Adrenal gland (tissue), 12 donors: Measurements from ENCODE around the gene TPT1. TPM values are rescaled to one million over a fixed set of nuclear protein-coding genes. Genes with fewer than 3 reads are reported as not detected.
"Not testable (repeated sequence)": the region's sequence is repeated elsewhere in the genome, so short reads cannot be mapped to it uniquely, and the experiment has no call there.

ENCODE experiments used
- DNase-seq, 7 donors: peaks; one replicate each; pipeline ENCODE4 v3.0.0-alpha.2; 2019 to 2020
- H3K27ac ChIP-seq, 5 donors: fragments of 200-600 bp; sonication (generic) in 4 of 5; 1 replicate in 3 of 5; 2 replicates in 2 of 5; pipeline versions ENCODE4 v1.5.1 to v1.8.0; 2016 to 2020; ENCODE audit warnings: mild to moderate bottlenecking in 1 of 5
- H3K27me3 ChIP-seq: fragments of 200-600 bp; 2 replicates; pipeline ENCODE4 v1.8.0; 2021
- H3K36me3 ChIP-seq, 2 donors: fragments of 200-600 bp; replicated peaks in 1 of 2; 1 replicate in 1 of 2; 2 replicates in 1 of 2; pipeline versions ENCODE4 v1.5.1 to v1.8.0; 2018 to 2022
- H3K4me1 ChIP-seq, 2 donors: fragments of 200-600 bp; replicated peaks in 1 of 2; 1 replicate in 1 of 2; 2 replicates in 1 of 2; pipeline versions ENCODE4 v1.5.1 to v1.8.0; 2018 to 2021
- H3K4me3 ChIP-seq, 4 donors: fragments of 200-600 bp; sonication (generic) in 3 of 4; one replicate each; pipeline ENCODE4 v1.5.1; 2016 to 2018
- H3K9me3 ChIP-seq, 3 donors: fragments of 200-600 bp; sonication (generic) in 1 of 3; replicated peaks in 1 of 3; 1 replicate in 2 of 3; 2 replicates in 1 of 3; pipeline versions ENCODE4 v1.5.1 to v1.8.0; 2016 to 2021
- POLR2A ChIP-seq, 2 donors: fragments of 450-650 bp; IDR thresholded peaks; one replicate each; pipeline ENCODE4 v1.6.1; 2017; ENCODE audit warnings: antibody characterized with exemption in 2 of 2, mild to moderate bottlenecking in 2 of 2, moderate library complexity in 1 of 2
- WGBS, 4 donors: extraction: QIAGEN DNeasy Blood & Tissue Kit in 2 of 4; methylation state at CpG; one replicate each; pipeline versions ENCODE4 v1.1.5 to v1.1.7; 2013 to 2017; 5-methylcytosine and 5-hydroxymethylcytosine counted together
- intact Hi-C, 2 donors: fragments of 100-400 bp; cut with DNase I; formaldehyde crosslinking; loops; one replicate each; pipeline versions ENCODE4 v1.14.1 to v1.15.0; 2022 to 2023
- polyA plus RNA-seq, 3 donors: library from polyadenylated mRNA; stranded (reverse); fragments of 200-250 nt in 2 of 3; fragments of 350-450 nt in 1 of 3; fragmentation: Illumina TruSeq in 1 of 3; extraction: RNeasy Lipid Tissue Mini Kit (QIAGEN cat#74804) in 1 of 3; gene quantifications; one replicate each; pipeline ENCODE4 v1.2.3, GENCODE V29; 2013 to 2014
- total RNA-seq, 9 donors: library from RNA; depleted of rRNA in 4 of 9; stranded (reverse); fragments of >200 nt in 4 of 9; fragments of 120-200 nt in 1 of 9; fragmentation: NEBNext Ultra II Directional in 1 of 9; extraction: Animal tissue kit (Norgen Biotek cat#: 25700) in 1 of 9; gene quantifications; one replicate each; pipeline versions ENCODE4 v1.1.0 to v1.2.4, GENCODE V29; 2013 to 2023
- TF ChIP-seq, protein P1 (sequence below), 6 experiments: fragments of 450-650 bp in 4 of 6; fragments of 200-600 bp in 2 of 6; sonication (generic) in 1 of 6; IDR thresholded peaks; 1 replicate in 5 of 6; 2 replicates in 1 of 6; pipeline versions ENCODE4 v1.5.1 to v1.8.0; 2016 to 2021; ENCODE audit warnings: antibody characterized with exemption in 6 of 6, mild to moderate bottlenecking in 2 of 6, moderate library complexity in 1 of 6
- donor health status: healthy with polysubstance abuse.
- donor health status: Bipolar disorder and iron deficiency.
- donor health status: DM: yes; HTN: yes; CAD: no.
- donor health status: DM: no; HTN: no; CAD: no.
- donor health status: DM: no; HTN: no; CAD: no.
- donor health status: DM: yes; HTN: yes; CAD: no.

TPT1 gene
- total and polyA plus RNA-seq, 12 donors: 1,778 to 8,150 (median 4,385) TPM

DNA sequence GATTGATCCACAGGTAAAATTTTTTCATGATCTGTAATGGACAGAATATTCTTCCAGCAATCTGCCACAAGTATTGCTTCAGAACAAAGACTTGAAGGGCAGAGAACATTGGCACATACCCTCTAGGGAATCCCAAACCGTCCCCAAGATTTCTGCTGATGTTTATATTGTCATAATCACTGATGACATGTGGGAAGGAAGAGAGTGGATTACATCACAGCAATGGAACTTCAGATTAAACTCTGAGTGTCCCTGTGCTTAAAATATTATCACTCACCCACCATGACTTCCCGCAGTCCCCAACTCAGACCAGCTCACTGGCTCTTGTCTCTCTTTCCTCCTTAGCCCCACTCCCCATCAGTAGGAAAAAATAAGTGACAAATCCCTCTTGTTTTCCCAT lies 8.5 kb upstream of the TPT1 start:
- WGBS, 4 donors: 61 to 86% (median 67%) methylated on average over 1 to 2 of the region's 2 CpGs

DNA sequence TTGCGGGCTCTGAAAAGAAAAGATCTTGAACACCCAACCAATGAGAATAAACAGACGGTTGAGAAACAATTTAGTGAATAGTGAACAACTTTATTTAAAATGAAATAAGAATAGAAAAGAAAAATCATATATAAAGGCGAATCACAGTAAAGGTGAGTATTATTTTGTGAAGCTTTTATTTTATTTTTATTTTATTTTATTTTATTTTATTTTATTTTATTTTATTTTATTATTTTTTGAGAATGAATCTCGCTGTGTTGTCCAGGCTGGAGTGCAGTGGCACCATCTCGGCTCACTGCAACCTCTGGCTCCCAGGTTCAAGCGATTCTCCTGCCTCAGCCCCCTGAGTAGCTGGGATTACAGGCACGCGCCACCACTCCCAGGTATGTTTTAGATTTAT lies 3.1 kb upstream of the TPT1 start:
- Histone ChIP-seq H3K36me3 (peaks cover 0 to 35% of the 10 kb centered on the region in 2 donors), H3K4me1 (peaks cover 13 to 15% of the 10 kb centered on the region in 2 donors)
- H3K27me3 ChIP-seq, H3K27ac ChIP-seq, DNase-seq, H3K9me3 ChIP-seq, intact Hi-C loops, H3K4me3 ChIP-seq: not testable (repeated sequence)
- 95 to 98% (median 97%) methylated on average over 8 of the region's 8 CpGs for whole genome bisulfite sequencing, 4 donors

More for the DNA sequence above, 8.5 kb upstream of the TPT1 start:
- Histone ChIP-seq H3K4me3 (no peak overlapping the region), H3K27ac (no peak overlapping the region), H3K4me1 (no peaks in the 10 kb centered on the region), H3K9me3 (no peaks in the 10 kb centered on the region), H3K27me3 (no peaks in the 10 kb centered on the region), H3K36me3 (peaks cover 0 to 48% of the 10 kb centered on the region in 2 donors)
- TF ChIP-seq, protein P1, sequence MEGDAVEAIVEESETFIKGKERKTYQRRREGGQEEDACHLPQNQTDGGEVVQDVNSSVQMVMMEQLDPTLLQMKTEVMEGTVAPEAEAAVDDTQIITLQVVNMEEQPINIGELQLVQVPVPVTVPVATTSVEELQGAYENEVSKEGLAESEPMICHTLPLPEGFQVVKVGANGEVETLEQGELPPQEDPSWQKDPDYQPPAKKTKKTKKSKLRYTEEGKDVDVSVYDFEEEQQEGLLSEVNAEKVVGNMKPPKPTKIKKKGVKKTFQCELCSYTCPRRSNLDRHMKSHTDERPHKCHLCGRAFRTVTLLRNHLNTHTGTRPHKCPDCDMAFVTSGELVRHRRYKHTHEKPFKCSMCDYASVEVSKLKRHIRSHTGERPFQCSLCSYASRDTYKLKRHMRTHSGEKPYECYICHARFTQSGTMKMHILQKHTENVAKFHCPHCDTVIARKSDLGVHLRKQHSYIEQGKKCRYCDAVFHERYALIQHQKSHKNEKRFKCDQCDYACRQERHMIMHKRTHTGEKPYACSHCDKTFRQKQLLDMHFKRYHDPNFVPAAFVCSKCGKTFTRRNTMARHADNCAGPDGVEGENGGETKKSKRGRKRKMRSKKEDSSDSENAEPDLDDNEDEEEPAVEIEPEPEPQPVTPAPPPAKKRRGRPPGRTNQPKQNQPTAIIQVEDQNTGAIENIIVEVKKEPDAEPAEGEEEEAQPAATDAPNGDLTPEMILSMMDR (IDR thresholded peaks at IDR 0.05): no peak
- no peak for TF ChIP-seq POLR2A (IDR thresholded peaks at IDR 0.05)
- intact Hi-C loops: no loop called here
- DNase-seq: no peak

DNA sequence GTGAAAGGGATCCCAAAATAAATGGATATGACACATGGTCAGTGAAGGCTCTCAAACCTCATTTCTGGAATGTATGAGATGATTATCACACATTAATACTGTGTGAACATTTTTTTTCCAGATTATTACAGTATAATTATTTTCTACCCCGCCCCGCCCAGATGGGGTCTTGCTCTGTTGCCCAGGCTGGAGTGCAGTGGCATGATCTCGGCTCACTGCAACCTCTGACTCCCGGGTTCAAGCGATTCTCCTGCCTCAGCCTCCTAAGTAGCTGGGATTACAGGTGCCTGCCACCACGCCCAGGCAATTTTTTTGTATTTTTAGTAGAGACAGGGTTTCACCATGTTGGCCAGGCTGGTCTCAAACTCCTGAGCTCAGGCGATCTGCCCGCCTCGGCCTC lies 2.1 kb upstream of the TPT1 start:
- DNase-seq, H3K27me3 ChIP-seq, H3K4me3 ChIP-seq, H3K27ac ChIP-seq, intact Hi-C loops, H3K9me3 ChIP-seq: not testable (repeated sequence)
- peaks cover 0 to 39% of the 10 kb centered on the region in 2 donors for H3K36me3 ChIP-seq
- WGBS, 4 donors: 94 to 99% (median 97%) methylated on average over 9 of the region's 9 CpGs
- H3K4me1 ChIP-seq: peaks cover 23% of the 10 kb centered on the region in 2 donors

DNA sequence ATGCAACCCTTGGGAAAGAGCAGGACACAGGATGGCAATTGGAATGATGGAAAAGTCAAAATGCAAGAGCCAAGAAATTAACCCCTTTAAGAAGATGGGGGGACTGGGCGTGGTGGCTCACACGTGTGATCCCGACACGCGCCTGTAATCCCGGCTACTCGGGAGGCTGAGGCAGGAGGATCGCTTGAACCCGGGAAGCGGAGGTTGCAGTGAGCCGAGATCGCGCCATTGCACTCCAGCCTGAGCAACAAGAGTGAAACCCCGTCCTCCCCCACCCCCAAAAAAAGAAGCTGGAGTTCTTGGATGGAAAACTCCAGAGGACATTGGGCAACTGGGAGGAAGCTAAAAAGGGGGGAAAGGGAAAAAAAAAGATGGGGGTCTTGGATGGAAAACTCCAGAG lies 1.7 kb upstream of the TPT1 start:
- Histone ChIP-seq H3K36me3 (peaks cover 0 to 43% of the 10 kb centered on the region in 2 donors), H3K27ac (peak overlapping the region in 4 of 5 donors; percentile 90 to 100 (median 98))
- intact Hi-C loops: not testable (repeated sequence)

DNA sequence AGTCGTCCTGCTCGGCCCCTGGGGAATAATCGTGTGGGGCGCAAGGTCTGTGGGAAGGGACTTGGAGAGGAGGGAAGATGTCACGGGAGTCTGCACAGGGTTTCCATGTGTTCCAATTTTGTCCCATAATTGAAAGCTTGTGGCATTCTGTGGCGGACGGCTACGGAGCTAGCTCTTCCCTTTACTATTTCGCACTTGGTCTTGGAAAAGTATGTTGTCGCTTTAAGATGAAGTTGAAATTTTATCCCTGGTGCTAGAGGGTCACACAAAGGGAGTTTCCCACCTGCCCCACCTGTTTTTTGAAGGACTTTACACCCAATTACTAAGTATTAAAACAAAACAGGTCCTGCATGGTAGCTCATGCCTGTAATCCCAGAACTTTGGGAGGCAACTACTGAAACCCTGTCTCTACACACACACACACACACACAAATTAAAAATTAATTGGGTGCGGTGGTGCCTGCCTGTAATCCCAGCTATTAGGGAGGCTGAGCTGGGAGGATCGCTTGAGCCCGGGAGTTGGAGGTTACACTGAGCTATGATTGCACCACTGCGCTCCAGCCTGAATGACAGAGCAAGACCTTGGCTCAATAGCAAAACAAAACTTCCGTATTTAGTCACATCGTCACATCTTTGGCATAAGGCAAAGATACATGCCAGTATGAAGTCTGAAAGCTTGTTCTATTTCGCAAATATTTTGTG lies 967 bp upstream of the TPT1 start:
- peaks cover 0 to 44% of the 10 kb centered on the region in 2 donors for H3K36me3 ChIP-seq
- TF ChIP-seq POLR2A (IDR thresholded peaks at IDR 0.05): peak in 1 of 2 donors; percentile 84
- TF ChIP-seq, protein P1 (IDR thresholded peaks at IDR 0.05): no peak
- 8 to 17% (median 13%) methylated on average over 15 to 17 of the region's 17 CpGs for WGBS, 4 donors
- peak overlapping the region; percentile 90 to 100 (median 97) for H3K27ac ChIP-seq
- intact Hi-C loops: no loop called here
- DNase-seq: peak; percentile 68 to 90 (median 82)
- H3K4me1 ChIP-seq: peaks cover 28 to 34% of the 10 kb centered on the region in 2 donors
- no peaks in the 10 kb centered on the region for H3K9me3 ChIP-seq
- H3K27me3 ChIP-seq: no peaks in the 10 kb centered on the region
- H3K4me3 ChIP-seq: peak overlapping the region; percentile 13 to 92 (median 65)

More for the DNA sequence above, 1.7 kb upstream of the TPT1 start:
- not testable (repeated sequence) for H3K27me3 ChIP-seq, H3K4me3 ChIP-seq, H3K9me3 ChIP-seq
- 92 to 98% (median 95%) methylated on average over 14 of the region's 14 CpGs for WGBS, 4 donors
- peaks cover 27 to 28% of the 10 kb centered on the region in 2 donors for H3K4me1 ChIP-seq
- peak in 2 of 7 donors; percentile 24 to 47 for DNase-seq
